ENCODE measurements around the gene PLCE1.

The PLCE1 gene

GRCh38 chr10:93992400-93993030, 1.2 kb upstream of the PLCE1 start:
- in situ Hi-C loops (cut with MboI; ENCODE audit: low sequenced_read_pairs, unreplicated experiment), result no loop called here
- DNase-seq (ENCODE audit: low spot score), result no peak
- TF ChIP-seq, protein P1, sequence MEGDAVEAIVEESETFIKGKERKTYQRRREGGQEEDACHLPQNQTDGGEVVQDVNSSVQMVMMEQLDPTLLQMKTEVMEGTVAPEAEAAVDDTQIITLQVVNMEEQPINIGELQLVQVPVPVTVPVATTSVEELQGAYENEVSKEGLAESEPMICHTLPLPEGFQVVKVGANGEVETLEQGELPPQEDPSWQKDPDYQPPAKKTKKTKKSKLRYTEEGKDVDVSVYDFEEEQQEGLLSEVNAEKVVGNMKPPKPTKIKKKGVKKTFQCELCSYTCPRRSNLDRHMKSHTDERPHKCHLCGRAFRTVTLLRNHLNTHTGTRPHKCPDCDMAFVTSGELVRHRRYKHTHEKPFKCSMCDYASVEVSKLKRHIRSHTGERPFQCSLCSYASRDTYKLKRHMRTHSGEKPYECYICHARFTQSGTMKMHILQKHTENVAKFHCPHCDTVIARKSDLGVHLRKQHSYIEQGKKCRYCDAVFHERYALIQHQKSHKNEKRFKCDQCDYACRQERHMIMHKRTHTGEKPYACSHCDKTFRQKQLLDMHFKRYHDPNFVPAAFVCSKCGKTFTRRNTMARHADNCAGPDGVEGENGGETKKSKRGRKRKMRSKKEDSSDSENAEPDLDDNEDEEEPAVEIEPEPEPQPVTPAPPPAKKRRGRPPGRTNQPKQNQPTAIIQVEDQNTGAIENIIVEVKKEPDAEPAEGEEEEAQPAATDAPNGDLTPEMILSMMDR (IDR thresholded peaks at IDR 0.05; ENCODE audit: borderline replicate concordance, control extremely low read depth, extremely low read depth, insufficient read depth, missing control alignments), result no peak

DNA sequence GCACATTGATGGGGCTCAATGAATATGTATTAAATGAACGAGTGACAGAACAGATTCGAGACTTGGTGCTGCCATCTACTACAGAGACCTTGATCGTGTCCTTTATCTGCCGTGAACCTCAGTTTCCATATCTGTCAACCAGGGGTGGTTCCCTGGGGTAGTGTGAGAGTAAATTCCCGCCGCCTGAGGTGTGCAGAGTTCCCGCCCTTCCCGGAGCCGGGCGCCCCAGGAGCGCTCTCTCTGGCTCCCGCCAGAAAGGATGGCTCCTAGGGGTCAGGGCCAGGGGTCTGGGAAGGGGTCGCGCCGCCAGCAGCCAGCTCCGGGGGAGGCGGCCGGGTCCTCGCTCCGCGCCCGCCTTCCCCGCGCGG, 333 bp upstream of the PLCE1 start:
- TF ChIP-seq, protein P1 (IDR thresholded peaks at IDR 0.05; ENCODE audit: borderline replicate concordance, control extremely low read depth, extremely low read depth, insufficient read depth, missing control alignments), result no peak
- no peak for DNase-seq (ENCODE audit: low spot score)
- in situ Hi-C loops (cut with MboI; ENCODE audit: low sequenced_read_pairs, unreplicated experiment), result no loop called here

GRCh38 chr10:93994438-93994801, 689 bp downstream of the PLCE1 start:
- TF ChIP-seq, protein P1 (IDR thresholded peaks at IDR 0.05; ENCODE audit: borderline replicate concordance, control extremely low read depth, extremely low read depth, insufficient read depth, missing control alignments), result no peak
- no peak for DNase-seq (ENCODE audit: low spot score)
- in situ Hi-C loops (cut with MboI; ENCODE audit: low sequenced_read_pairs, unreplicated experiment), result no loop called here

- in situ Hi-C loops (cut with MboI; ENCODE audit: low sequenced_read_pairs, unreplicated experiment), result no loop called here
- TF ChIP-seq, protein P1 (IDR thresholded peaks at IDR 0.05; ENCODE audit: borderline replicate concordance, control extremely low read depth, extremely low read depth, insufficient read depth, missing control alignments), result no peak
- no peak for DNase-seq (ENCODE audit: low spot score)
These were observed 1.5 kb downstream of the PLCE1 start for GRCh38 chr10:93995182-93995581.

- TF ChIP-seq, protein P1 (IDR thresholded peaks at IDR 0.05; ENCODE audit: borderline replicate concordance, control extremely low read depth, extremely low read depth, insufficient read depth, missing control alignments), result no peak
- no peak for DNase-seq (ENCODE audit: low spot score)
- in situ Hi-C loops (cut with MboI; ENCODE audit: low sequenced_read_pairs, unreplicated experiment), result no loop called here
These were observed 2.0 kb downstream of the PLCE1 start for GRCh38 chr10:93995598-93996271.

GRCh38 chr10:93996551-93996950, 2.8 kb downstream of the PLCE1 start:
- DNase-seq (ENCODE audit: low spot score), result no peak
- in situ Hi-C loops (cut with MboI; ENCODE audit: low sequenced_read_pairs, unreplicated experiment), result no loop called here
- TF ChIP-seq, protein P1 (IDR thresholded peaks at IDR 0.05; ENCODE audit: borderline replicate concordance, control extremely low read depth, extremely low read depth, insufficient read depth, missing control alignments), result no peak

All from GM13976 (cell line).